ENCODE data around the gene FAM200C.

DNA sequence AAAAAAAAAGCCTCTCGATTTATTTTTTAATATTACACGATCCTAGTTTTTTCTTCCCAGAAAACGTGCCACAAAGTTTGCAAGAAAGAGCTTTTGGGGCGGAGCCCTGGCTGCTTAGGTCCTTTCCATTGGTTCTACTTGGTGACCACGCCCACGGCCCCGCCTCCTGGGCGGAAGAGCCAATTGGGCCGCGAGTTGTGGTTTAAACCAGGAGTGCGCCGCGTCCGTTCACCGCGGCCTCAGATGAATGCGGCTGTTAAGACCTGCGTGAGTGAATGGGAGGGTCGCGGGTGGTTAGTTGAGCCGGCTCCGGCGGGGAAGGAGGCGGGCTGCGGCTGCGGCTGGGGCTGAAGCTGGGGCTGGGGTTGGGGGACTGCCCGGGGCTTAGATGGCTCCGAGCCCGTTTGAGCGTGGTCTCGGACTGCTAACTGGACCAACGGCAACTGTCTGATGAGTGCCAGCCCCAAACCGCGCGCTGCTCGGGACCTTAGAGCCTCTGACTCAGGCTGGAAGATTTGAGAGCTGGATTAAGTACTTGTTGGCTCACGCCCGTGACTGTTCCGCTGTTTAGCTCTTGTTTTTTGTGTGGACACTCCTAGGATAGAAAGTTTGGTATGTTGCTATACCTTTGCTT, 21.9 kb upstream of the FAM200C start, which contains the start of gene PTTG1:
- TF ChIP-seq POLR2AphosphoS5 (IDR thresholded peaks at IDR 0.05; ENCODE audit: low read depth) (peak; percentile 78), REST (IDR thresholded peaks at IDR 0.05; ENCODE audit: insufficient replicate concordance, low read depth) (peak; percentile 43), SPI1 (IDR thresholded peaks at IDR 0.05; ENCODE audit: borderline replicate concordance, low read depth) (peak; percentile 31; the same call in 1 of the 2 replicates), GABPA (IDR thresholded peaks at IDR 0.05; ENCODE audit: low read depth) (no peak)
- TF ChIP-seq, protein P1, sequence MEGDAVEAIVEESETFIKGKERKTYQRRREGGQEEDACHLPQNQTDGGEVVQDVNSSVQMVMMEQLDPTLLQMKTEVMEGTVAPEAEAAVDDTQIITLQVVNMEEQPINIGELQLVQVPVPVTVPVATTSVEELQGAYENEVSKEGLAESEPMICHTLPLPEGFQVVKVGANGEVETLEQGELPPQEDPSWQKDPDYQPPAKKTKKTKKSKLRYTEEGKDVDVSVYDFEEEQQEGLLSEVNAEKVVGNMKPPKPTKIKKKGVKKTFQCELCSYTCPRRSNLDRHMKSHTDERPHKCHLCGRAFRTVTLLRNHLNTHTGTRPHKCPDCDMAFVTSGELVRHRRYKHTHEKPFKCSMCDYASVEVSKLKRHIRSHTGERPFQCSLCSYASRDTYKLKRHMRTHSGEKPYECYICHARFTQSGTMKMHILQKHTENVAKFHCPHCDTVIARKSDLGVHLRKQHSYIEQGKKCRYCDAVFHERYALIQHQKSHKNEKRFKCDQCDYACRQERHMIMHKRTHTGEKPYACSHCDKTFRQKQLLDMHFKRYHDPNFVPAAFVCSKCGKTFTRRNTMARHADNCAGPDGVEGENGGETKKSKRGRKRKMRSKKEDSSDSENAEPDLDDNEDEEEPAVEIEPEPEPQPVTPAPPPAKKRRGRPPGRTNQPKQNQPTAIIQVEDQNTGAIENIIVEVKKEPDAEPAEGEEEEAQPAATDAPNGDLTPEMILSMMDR (IDR thresholded peaks at IDR 0.05; ENCODE audit: insufficient read depth, low read length), result no peak
